HEK293 (cell line): ENCODE data around the gene SRP14.

ENCODE experiments used
- CTCF ChIA-PET: fragments of 350-600 bp; formaldehyde crosslinking; extraction: SDS; loops from one replicate; lab custom pipeline; 2021; ENCODE audit warnings: antibody characterized with exemption; lab: Yijun Ruan, JAX
- POLR2A ChIA-PET: fragments of 300-600 bp; formaldehyde crosslinking; extraction: SDS; loops from one replicate; lab custom pipeline; 2020; ENCODE audit warnings: antibody characterized with exemption, inconsistent platforms; lab: Yijun Ruan, JAX
- H3K27ac ChIP-seq: fragments of 200-500 bp; sonication (Bioruptor generic); 2 replicates; pipeline ENCODE4 v1.5.1; 2014; ENCODE audit warnings: low read depth, low read length, control low read depth, inconsistent platforms; ENCODE audit errors: extremely low read depth
- H3K36me3 ChIP-seq, 2 experiments: fragments of 200-500 bp in 1 of 2; sonication (Bioruptor generic) in 1 of 2; 1 replicate in 1 of 2; 2 replicates in 1 of 2; pipeline ENCODE4 v1.5.1; 2014 to 2017; ENCODE audit warnings: inconsistent platforms in 2 of 2, low read length in 2 of 2; ENCODE audit not compliant: control insufficient read depth in 2 of 2, insufficient read depth in 1 of 2
- H3K4me1 ChIP-seq: fragments of 200-500 bp; sonication (Bioruptor generic); 2 replicates; pipeline ENCODE4 v1.5.1; 2014; ENCODE audit warnings: mild to moderate bottlenecking, low read length, inconsistent platforms; ENCODE audit not compliant: control insufficient read depth, insufficient read depth
- H3K4me3 ChIP-seq: 2 replicates; pipeline ENCODE4 v1.5.1; 2011; ENCODE audit warnings: low read depth, mild to moderate bottlenecking, control low read depth, low read length, moderate library complexity
- H3K9me3 ChIP-seq: fragments of 200-500 bp; sonication (Bioruptor generic); 2 replicates; pipeline ENCODE4 v1.5.1; 2014; ENCODE audit warnings: low read depth, low read length, inconsistent platforms; ENCODE audit not compliant: control insufficient read depth, insufficient read depth
- BCL11B ChIP-seq: fragments of 450-650 bp; formaldehyde crosslinking; IDR thresholded peaks from 2 replicates; pipeline ENCODE4 v1.5.1; 2016; ENCODE audit warnings: low read depth, missing biosample characterization, missing genetic modification characterization
- HOXA7 ChIP-seq: sonication (generic); formaldehyde crosslinking; IDR thresholded peaks from 2 replicates; pipeline ENCODE4 v1.8.1; 2022; ENCODE audit warnings: missing genetic modification reagents, borderline replicate concordance
- IKZF3 ChIP-seq: fragments of 450-650 bp; IDR thresholded peaks from 2 replicates; pipeline ENCODE4 v1.5.0; 2018; ENCODE audit warnings: missing biosample characterization, mild to moderate bottlenecking, missing genetic modification characterization, moderate library complexity
- KLF7 ChIP-seq: fragments of 450-650 bp; formaldehyde crosslinking; IDR thresholded peaks from 2 replicates; pipeline ENCODE4 v1.5.1; 2016; ENCODE audit warnings: missing biosample characterization, missing genetic modification characterization, borderline replicate concordance
- KLF9 ChIP-seq: fragments of 450-650 bp; formaldehyde crosslinking; IDR thresholded peaks from 2 replicates; pipeline ENCODE4 v1.5.1; 2016; ENCODE audit warnings: missing biosample characterization, missing genetic modification characterization, low read depth
- PRDM10 ChIP-seq: fragments of 450-650 bp; formaldehyde crosslinking; IDR thresholded peaks from 2 replicates; pipeline ENCODE4 v1.5.1; 2016; ENCODE audit warnings: missing biosample characterization, missing genetic modification characterization
- ZBTB26 ChIP-seq: fragments of 450-650 bp; formaldehyde crosslinking; optimal IDR thresholded peaks from 2 replicates; pipeline ENCODE3; 2016; ENCODE audit warnings: missing biosample characterization, mild to moderate bottlenecking, missing genetic modification characterization
- ZBTB6 ChIP-seq: fragments of 450-650 bp; formaldehyde crosslinking; IDR thresholded peaks from 2 replicates; pipeline ENCODE4 v1.5.1; 2017; ENCODE audit warnings: missing biosample characterization, missing genetic modification characterization
- ZNF114 ChIP-seq: fragments of 450-650 bp; formaldehyde crosslinking; IDR thresholded peaks from 2 replicates; pipeline ENCODE4 v1.5.0; 2017; ENCODE audit warnings: missing biosample characterization, missing genetic modification characterization
- ZNF146 ChIP-seq: fragments of 450-650 bp; formaldehyde crosslinking; IDR thresholded peaks from 2 replicates; pipeline ENCODE4 v1.5.1; 2016; ENCODE audit warnings: missing biosample characterization, missing genetic modification characterization
- ZNF174 ChIP-seq: fragments of 450-650 bp; formaldehyde crosslinking; IDR thresholded peaks from 2 replicates; pipeline ENCODE4 v1.5.0; 2017; ENCODE audit warnings: missing biosample characterization, mild to moderate bottlenecking, missing genetic modification characterization
- ZNF223 ChIP-seq: fragments of 450-650 bp; formaldehyde crosslinking; IDR thresholded peaks from 2 replicates; pipeline ENCODE4 v1.5.1; 2016; ENCODE audit warnings: missing biosample characterization, missing genetic modification characterization
- ZNF248 ChIP-seq: fragments of 450-650 bp; formaldehyde crosslinking; IDR thresholded peaks from 2 replicates; pipeline ENCODE4 v1.5.1; 2017; ENCODE audit warnings: missing biosample characterization, missing genetic modification characterization
- ZNF26 ChIP-seq: fragments of 450-650 bp; formaldehyde crosslinking; IDR thresholded peaks from 2 replicates; pipeline ENCODE4 v1.5.1; 2016; ENCODE audit warnings: missing biosample characterization, missing genetic modification characterization
- ZNF341 ChIP-seq: fragments of 450-650 bp; formaldehyde crosslinking; IDR thresholded peaks from 2 replicates; pipeline ENCODE4; 2016; ENCODE audit warnings: low read depth, missing biosample characterization, missing genetic modification characterization
- ZNF350 ChIP-seq: fragments of 450-650 bp; formaldehyde crosslinking; IDR thresholded peaks from 2 replicates; pipeline ENCODE4 v1.5.0; 2017; ENCODE audit warnings: missing biosample characterization, mild to moderate bottlenecking, missing genetic modification characterization
- ZNF391 ChIP-seq: fragments of 450-650 bp; formaldehyde crosslinking; IDR thresholded peaks from 2 replicates; pipeline ENCODE4 v1.5.1; 2016; ENCODE audit warnings: low read depth, missing biosample characterization, missing genetic modification characterization, borderline replicate concordance
- ZNF416 ChIP-seq: fragments of 450-650 bp; formaldehyde crosslinking; IDR thresholded peaks from 2 replicates; pipeline ENCODE4 v1.5.1; 2016; ENCODE audit warnings: missing biosample characterization, missing genetic modification characterization
- ZNF473 ChIP-seq: fragments of 450-650 bp; formaldehyde crosslinking; IDR thresholded peaks from 2 replicates; pipeline ENCODE4 v1.5.1; 2017; ENCODE audit warnings: missing biosample characterization, missing genetic modification characterization
- ZNF549 ChIP-seq: fragments of 450-650 bp; IDR thresholded peaks from 2 replicates; pipeline ENCODE4 v1.5.1; 2018; ENCODE audit warnings: missing biosample characterization, missing genetic modification characterization, mild to moderate bottlenecking, inconsistent platforms, moderate library complexity
- ZNF561 ChIP-seq: fragments of 450-650 bp; IDR thresholded peaks from 2 replicates; pipeline ENCODE4 v1.5.1; 2018; ENCODE audit warnings: missing biosample characterization, missing genetic modification characterization, borderline replicate concordance
- ZNF610 ChIP-seq: fragments of 450-650 bp; formaldehyde crosslinking; IDR thresholded peaks from 2 replicates; pipeline ENCODE4 v1.5.1; 2016; ENCODE audit warnings: missing biosample characterization, missing genetic modification characterization, borderline replicate concordance
- ZNF623 ChIP-seq: fragments of 450-650 bp; formaldehyde crosslinking; IDR thresholded peaks from 2 replicates; pipeline ENCODE4 v1.5.1; 2016; ENCODE audit warnings: missing biosample characterization, missing genetic modification characterization
- ZNF660 ChIP-seq: fragments of 450-650 bp; IDR thresholded peaks from 2 replicates; pipeline ENCODE4 v1.5.1; 2018; ENCODE audit warnings: missing biosample characterization, mild to moderate bottlenecking, missing genetic modification characterization
- ZNF670 ChIP-seq: fragments of 450-650 bp; formaldehyde crosslinking; IDR thresholded peaks from 2 replicates; pipeline ENCODE4 v1.5.1; 2016; ENCODE audit warnings: missing biosample characterization, missing genetic modification characterization, low read depth
- ZNF677 ChIP-seq: fragments of 450-650 bp; IDR thresholded peaks from 2 replicates; pipeline ENCODE4 v1.5.0; 2018; ENCODE audit warnings: missing biosample characterization, mild to moderate bottlenecking, missing genetic modification characterization, moderate library complexity
- ZNF76 ChIP-seq: fragments of 450-650 bp; formaldehyde crosslinking; IDR thresholded peaks from 2 replicates; pipeline ENCODE4; 2016; ENCODE audit warnings: low read depth, missing biosample characterization, missing genetic modification characterization, borderline replicate concordance
- ZSCAN30 ChIP-seq: fragments of 450-650 bp; IDR thresholded peaks from 2 replicates; pipeline ENCODE4 v1.5.1; 2018; ENCODE audit warnings: missing biosample characterization, mild to moderate bottlenecking, missing genetic modification characterization, moderate library complexity
- ZXDB ChIP-seq: fragments of 450-650 bp; formaldehyde crosslinking; IDR thresholded peaks from 2 replicates; pipeline ENCODE4 v1.5.1; 2016; ENCODE audit warnings: missing biosample characterization, missing genetic modification characterization

The SRP14 gene

GRCh38 chr15:40038638-40039543 is at the start of gene SRP14:
Gene SRP14, minus strand, starts transcription at chr15:40039181. Its CDS starts 65 bp downstream, at chr15:40039116.
- Histone ChIP-seq H3K36me3 (peaks cover 18 to 39% of the 10 kb centered on the region in 2 experiments), H3K9me3 (no peaks in the 10 kb centered on the region), H3K4me3 (peak within 1 kb of the TSS; percentile 83), H3K27ac (peak within 1 kb of the TSS; percentile 93), H3K4me1 (no peaks in the 10 kb centered on the region)
- ChIA-PET CTCF (interaction anchor here (0.7 to 5.1 kb wide), 4 partner anchors 34 to 284 kb away, joined by 3 to 35 read pairs (median 4); no protein-coding TSS in a partner anchor), POLR2A (interaction anchor here (0.7 to 1.4 kb wide), 5 partner anchors 8 to 123 kb away, joined by 3 to 5 read pairs (median 3); no protein-coding TSS in a partner anchor)
- no peak for TF ChIP-seq KLF9
- TF ChIP-seq ZNF416 (tag by site-specific recombination), result no peak
- TF ChIP-seq ZNF473 (tag by site-specific recombination), result no peak
- TF ChIP-seq ZNF114 (tag by site-specific recombination), result no peak
- no peak for TF ChIP-seq PRDM10 (tag by site-specific recombination)
- no peak for TF ChIP-seq ZNF26 (tag by site-specific recombination)
- no peak for TF ChIP-seq IKZF3 (tag by site-specific recombination)
- TF ChIP-seq ZXDB (tag by site-specific recombination), result peak; percentile 41; the same call in 1 of the 2 replicates
- no peak for TF ChIP-seq ZNF623 (tag by site-specific recombination)
- TF ChIP-seq KLF7, result no peak
- TF ChIP-seq ZNF350 (tag by site-specific recombination), result no peak
- no peak for TF ChIP-seq ZNF610
- TF ChIP-seq ZNF174 (tag by site-specific recombination), result no peak
- no peak for TF ChIP-seq ZBTB6 (tag by site-specific recombination)
- TF ChIP-seq ZNF549, result no peak
- no peak for TF ChIP-seq ZNF677 (tag by site-specific recombination)
- TF ChIP-seq ZNF76 (tag by site-specific recombination), result no peak
- TF ChIP-seq ZNF223, result no peak
- TF ChIP-seq ZNF660, result no peak
- TF ChIP-seq ZNF341 (tag by site-specific recombination), result peak; percentile 69
- TF ChIP-seq ZSCAN30 (tag by site-specific recombination), result no peak
- TF ChIP-seq ZNF248, result no peak
- TF ChIP-seq ZBTB26 (tag by site-specific recombination), result peak; percentile 44
- TF ChIP-seq ZNF561 (tag by site-specific recombination), result no peak
- TF ChIP-seq ZNF670 (tag by site-specific recombination), result no peak
- no peak for TF ChIP-seq ZNF391
- peak; percentile 78; the same call in 1 of the 2 replicates for TF ChIP-seq BCL11B
- no peak for TF ChIP-seq ZNF146 (tag by site-specific recombination)
- TF ChIP-seq HOXA7 (CRISPR knock-in tag), result no peak
